Prostate gland (tissue), 2 donors: ENCODE results near the gene HS1BP3. TPM values are rescaled to one million over a fixed set of nuclear protein-coding genes. Genes with fewer than 3 reads are reported as not detected.

Experiments used
- DNase-seq: peaks from one replicate; pipeline ENCODE4 v3.0.0-alpha.2; 2019; ENCODE audit warnings: low spot score
- H3K27ac ChIP-seq, 2 donors: fragments of 200-600 bp; sonication (generic); 2 replicates each; pipeline ENCODE4 v1.5.1; 2017 to 2019
- H3K27me3 ChIP-seq: fragments of 200-600 bp; sonication (generic); replicated peaks from 2 replicates; pipeline ENCODE4 v1.5.1; 2019; ENCODE audit not compliant: insufficient read depth
- H3K36me3 ChIP-seq, 2 donors: fragments of 200-600 bp; sonication (generic); 1 replicate in 1 of 2; 2 replicates in 1 of 2; pipeline versions ENCODE4 v1.5.1 to v1.8.1; 2017 to 2019
- H3K4me1 ChIP-seq: fragments of 200-600 bp; sonication (generic); replicated peaks from 2 replicates; pipeline ENCODE4 v1.5.1; 2019
- H3K4me3 ChIP-seq, 2 donors: fragments of 200-600 bp; sonication (generic); 2 replicates each; pipeline ENCODE4 v1.5.1; 2017 to 2019
- H3K9me3 ChIP-seq: fragments of 200-600 bp; sonication (generic); 2 replicates; pipeline ENCODE4 v1.5.1; 2017
- POLR2A ChIP-seq: fragments of 450-650 bp; IDR thresholded peaks from one replicate; pipeline ENCODE4 v1.6.1; 2016; ENCODE audit warnings: antibody characterized with exemption, mild to moderate bottlenecking
- POLR2AphosphoS5 ChIP-seq: sonication (generic); formaldehyde crosslinking; IDR thresholded peaks from one replicate; pipeline ENCODE4 v1.6.1; 2017; ENCODE audit warnings: antibody characterized with exemption
- WGBS: methylation state at CpG from one replicate; pipeline ENCODE4 v1.1.5; 2018; 5-methylcytosine and 5-hydroxymethylcytosine counted together
- intact Hi-C: fragments of 100-400 bp; cut with DNase I; formaldehyde crosslinking; loops from one replicate; pipeline ENCODE4 v1.14.2; 2022
- total RNA-seq, 2 donors: library from RNA; depleted of rRNA; stranded (reverse); fragments of >200 nt; gene quantifications; one replicate each; pipeline ENCODE4 v1.1.0, GENCODE V29; 2016
- TF ChIP-seq, protein P1 (sequence below), 4 experiments: fragments of 200-600 bp in 2 of 4; fragments of 450-650 bp in 2 of 4; sonication (generic) in 2 of 4; IDR thresholded peaks; 1 replicate in 3 of 4; 2 replicates in 1 of 4; pipeline ENCODE4 v1.5.1; 2016 to 2019; ENCODE audit warnings: antibody characterized with exemption in 4 of 4, mild to moderate bottlenecking in 2 of 4, moderate library complexity in 2 of 4

The HS1BP3 gene, protein sequence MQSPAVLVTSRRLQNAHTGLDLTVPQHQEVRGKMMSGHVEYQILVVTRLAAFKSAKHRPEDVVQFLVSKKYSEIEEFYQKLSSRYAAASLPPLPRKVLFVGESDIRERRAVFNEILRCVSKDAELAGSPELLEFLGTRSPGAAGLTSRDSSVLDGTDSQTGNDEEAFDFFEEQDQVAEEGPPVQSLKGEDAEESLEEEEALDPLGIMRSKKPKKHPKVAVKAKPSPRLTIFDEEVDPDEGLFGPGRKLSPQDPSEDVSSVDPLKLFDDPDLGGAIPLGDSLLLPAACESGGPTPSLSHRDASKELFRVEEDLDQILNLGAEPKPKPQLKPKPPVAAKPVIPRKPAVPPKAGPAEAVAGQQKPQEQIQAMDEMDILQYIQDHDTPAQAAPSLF
- 10 to 100 TPM; 29.9 to 39.4 TPM for total RNA-seq

GRCh38 chr2:20650877-20651730 lies at the start of gene HS1BP3:
Gene HS1BP3, minus strand, starts transcription at chr2:20651098. Its CDS starts 35 bp downstream, at chr2:20651063.
- Histone ChIP-seq H3K27ac (peak within 1 kb of the TSS; percentile 90 to 97), H3K27me3 (no peaks in the 10 kb centered on the region), H3K36me3 (no peaks in the 10 kb centered on the region), H3K4me1 (peaks cover 8% of the 10 kb centered on the region), H3K4me3 (peak within 1 kb of the TSS; percentile 94 to 96), H3K9me3 (no peaks in the 10 kb centered on the region)
- WGBS, result under 1% methylated on average over 60 of the region's 72 CpGs
- TF ChIP-seq, protein P1, sequence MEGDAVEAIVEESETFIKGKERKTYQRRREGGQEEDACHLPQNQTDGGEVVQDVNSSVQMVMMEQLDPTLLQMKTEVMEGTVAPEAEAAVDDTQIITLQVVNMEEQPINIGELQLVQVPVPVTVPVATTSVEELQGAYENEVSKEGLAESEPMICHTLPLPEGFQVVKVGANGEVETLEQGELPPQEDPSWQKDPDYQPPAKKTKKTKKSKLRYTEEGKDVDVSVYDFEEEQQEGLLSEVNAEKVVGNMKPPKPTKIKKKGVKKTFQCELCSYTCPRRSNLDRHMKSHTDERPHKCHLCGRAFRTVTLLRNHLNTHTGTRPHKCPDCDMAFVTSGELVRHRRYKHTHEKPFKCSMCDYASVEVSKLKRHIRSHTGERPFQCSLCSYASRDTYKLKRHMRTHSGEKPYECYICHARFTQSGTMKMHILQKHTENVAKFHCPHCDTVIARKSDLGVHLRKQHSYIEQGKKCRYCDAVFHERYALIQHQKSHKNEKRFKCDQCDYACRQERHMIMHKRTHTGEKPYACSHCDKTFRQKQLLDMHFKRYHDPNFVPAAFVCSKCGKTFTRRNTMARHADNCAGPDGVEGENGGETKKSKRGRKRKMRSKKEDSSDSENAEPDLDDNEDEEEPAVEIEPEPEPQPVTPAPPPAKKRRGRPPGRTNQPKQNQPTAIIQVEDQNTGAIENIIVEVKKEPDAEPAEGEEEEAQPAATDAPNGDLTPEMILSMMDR (IDR thresholded peaks at IDR 0.05), result peak; percentile 90 to 100 (median 99)
- peak; percentile 92 for TF ChIP-seq POLR2A
- peak; percentile 36 for TF ChIP-seq POLR2AphosphoS5
- DNase-seq, result peak; percentile 83
- intact Hi-C loops, result no loop called here

DNA sequence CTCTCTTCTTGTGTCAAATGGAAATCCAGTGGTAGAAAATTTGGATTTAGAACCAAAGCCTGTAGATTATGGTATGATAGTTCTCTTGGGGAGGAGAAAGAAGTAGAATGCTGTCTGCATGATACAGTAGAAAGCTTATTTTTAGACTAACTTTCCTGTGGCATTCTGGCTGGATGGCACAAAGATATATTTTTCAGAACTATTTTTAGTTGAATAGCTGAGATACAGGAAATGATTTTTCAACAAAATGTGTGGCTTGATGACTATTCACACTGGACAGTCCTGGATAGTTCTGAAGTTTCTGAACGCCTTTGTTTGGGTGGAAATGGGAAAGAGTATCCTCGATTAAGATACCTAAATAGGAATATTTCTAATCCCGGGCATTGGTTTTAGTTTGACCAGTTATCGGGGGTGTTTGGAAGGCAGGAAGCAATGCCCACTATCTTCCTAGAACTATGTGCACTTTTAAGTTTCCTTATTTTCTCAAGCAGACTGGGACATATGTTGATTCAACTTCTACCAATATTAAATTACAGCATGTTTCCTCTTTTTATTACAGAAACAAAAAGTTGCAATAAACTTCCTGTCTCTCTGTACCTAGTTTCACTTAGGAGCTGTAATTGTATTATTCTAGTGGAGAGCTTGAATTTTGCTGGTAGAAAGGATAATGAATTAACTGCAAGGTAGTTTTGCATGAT lies 48.2 kb upstream of the HS1BP3 start:
- H3K36me3 ChIP-seq, result no peaks in the 10 kb centered on the region
- peaks cover 5% of the 10 kb centered on the region for H3K4me1 ChIP-seq
- DNase-seq, result no peak
- intact Hi-C loops, result no loop called here
- no peaks in the 10 kb centered on the region for H3K9me3 ChIP-seq
- peak overlapping the region in 1 of 2 donors; percentile 3 for H3K27ac ChIP-seq
- no peak overlapping the region for H3K4me3 ChIP-seq
- WGBS, result 65% methylated on average over 4 of the region's 4 CpGs
- TF ChIP-seq POLR2A (no peak), POLR2AphosphoS5 (no peak)
- TF ChIP-seq, protein P1 (IDR thresholded peaks at IDR 0.05), result no peak
- no peaks in the 10 kb centered on the region for H3K27me3 ChIP-seq

DNA sequence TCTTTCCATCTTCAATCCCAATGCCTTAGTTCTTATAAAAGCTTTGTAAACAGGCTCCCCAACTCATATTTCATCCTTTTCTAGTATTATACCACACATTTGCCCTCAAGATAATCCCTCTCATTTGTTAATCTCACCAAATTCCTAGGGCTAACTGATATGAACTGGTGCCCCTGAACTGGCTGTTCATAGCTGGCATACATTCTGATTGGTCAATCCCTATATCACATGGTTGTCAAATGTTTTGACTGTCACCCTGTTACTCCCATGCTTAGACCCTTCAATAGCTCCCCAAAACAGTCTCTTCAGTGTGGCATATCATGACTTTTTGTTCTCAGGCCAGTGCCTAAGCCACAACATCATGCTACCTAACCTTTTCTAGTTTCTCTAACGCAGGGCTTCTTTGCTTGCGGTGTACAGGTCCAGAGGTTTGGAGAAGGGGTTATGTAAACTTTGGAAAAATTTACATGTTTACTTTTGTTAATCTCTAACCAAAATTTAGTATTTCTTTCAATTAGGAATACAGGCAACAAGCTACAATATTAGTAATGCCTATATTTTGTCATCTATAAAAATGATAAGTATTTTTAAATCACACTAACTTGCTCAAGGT lies 46.5 kb upstream of the HS1BP3 start:
- Histone ChIP-seq H3K36me3 (no peaks in the 10 kb centered on the region), H3K4me3 (no peak overlapping the region), H3K9me3 (no peaks in the 10 kb centered on the region), H3K27me3 (no peaks in the 10 kb centered on the region), H3K4me1 (peaks cover 5% of the 10 kb centered on the region), H3K27ac (no peak overlapping the region)
- TF ChIP-seq, protein P1 (IDR thresholded peaks at IDR 0.05), result no peak
- TF ChIP-seq POLR2A (no peak), POLR2AphosphoS5 (no peak)
- intact Hi-C loops, result no loop called here
- 93% methylated on average over 2 of the region's 2 CpGs for WGBS
- DNase-seq, result no peak

- no peaks in the 10 kb centered on the region for H3K9me3 ChIP-seq
- 79% methylated on average over 2 of the region's 2 CpGs for WGBS
- intact Hi-C loops, result no loop called here
These were observed 45.5 kb upstream of the HS1BP3 start for GRCh38 chr2:20696366-20696765.

More at GRCh38 chr2:20696366-20696765, 45.5 kb upstream of the HS1BP3 start:
- no peak for DNase-seq
- TF ChIP-seq, protein P1 (IDR thresholded peaks at IDR 0.05), result no peak
- TF ChIP-seq POLR2AphosphoS5 (no peak), POLR2A (no peak)
- Histone ChIP-seq H3K27me3 (no peaks in the 10 kb centered on the region), H3K4me1 (peaks cover 5% of the 10 kb centered on the region), H3K4me3 (no peak overlapping the region), H3K36me3 (no peaks in the 10 kb centered on the region), H3K27ac (no peak overlapping the region)
